Fibroblast of lung (primary cell): ENCODE measurements around the gene ALDH18A1. TPM values are rescaled to one million over a fixed set of nuclear protein-coding genes. Genes with fewer than 3 reads are reported as not detected.

Experiments used
- DNase-seq, 2 donors: peaks; one replicate each; pipeline versions ENCODE4 v3.0.0 to v3.0.0-alpha.2; 2010; ENCODE audit warnings: low read depth in 2 of 2
- H2AFZ ChIP-seq: 2 replicates; pipeline ENCODE4 v1.5.1; 2012; ENCODE audit warnings: low read length, control low read depth, inconsistent platforms
- H3K27ac ChIP-seq: 2 replicates; pipeline ENCODE4 v1.5.1; 2011; ENCODE audit warnings: low read length, control low read depth; ENCODE audit not compliant: insufficient read depth
- H3K27me3 ChIP-seq: 2 replicates; pipeline ENCODE4 v1.5.1; 2011; ENCODE audit warnings: mild to moderate bottlenecking, low read length; ENCODE audit not compliant: control insufficient read depth, insufficient read depth
- H3K36me3 ChIP-seq: 2 replicates; pipeline ENCODE4 v1.5.1; 2011; ENCODE audit warnings: low read length; ENCODE audit not compliant: control insufficient read depth, insufficient read depth
- H3K4me1 ChIP-seq: 2 replicates; pipeline ENCODE4 v1.5.1; 2011; ENCODE audit warnings: low read length; ENCODE audit not compliant: control insufficient read depth, insufficient read depth; ENCODE audit errors: extremely low read depth
- H3K4me2 ChIP-seq: 2 replicates; pipeline ENCODE4 v1.5.1; 2011; ENCODE audit warnings: low read length, control low read depth; ENCODE audit not compliant: insufficient read depth; ENCODE audit errors: extremely low read depth
- H3K4me3 ChIP-seq, 4 experiments: fragments of 200-600 bp in 1 of 4; sonication (generic) in 1 of 4; replicated peaks in 1 of 4; 2 replicates each; pipeline ENCODE4 v1.5.1; 2011 to 2016; ENCODE audit warnings: low read length in 4 of 4, low read depth in 3 of 4, mild to moderate bottlenecking in 3 of 4, control low read depth in 2 of 4, inconsistent platforms in 1 of 4, mixed read lengths in 1 of 4; ENCODE audit not compliant: insufficient read depth in 1 of 4; ENCODE audit errors: control extremely low read depth in 1 of 4
- H3K79me2 ChIP-seq: 2 replicates; pipeline ENCODE4 v1.5.1; 2012; ENCODE audit warnings: mild to moderate bottlenecking, low read length, inconsistent platforms; ENCODE audit not compliant: control insufficient read depth, insufficient read depth
- H3K9ac ChIP-seq: 2 replicates; pipeline ENCODE4 v1.5.1; 2011; ENCODE audit warnings: mild to moderate bottlenecking, low read length, control low read depth; ENCODE audit not compliant: insufficient read depth
- H3K9me3 ChIP-seq: 2 replicates; pipeline ENCODE4 v1.5.1; 2012; ENCODE audit warnings: low read depth, low read length; ENCODE audit not compliant: control insufficient read depth, insufficient read depth
- H4K20me1 ChIP-seq: 2 replicates; pipeline ENCODE4 v1.5.1; 2011; ENCODE audit warnings: low read length; ENCODE audit not compliant: control insufficient read depth, insufficient read depth; ENCODE audit errors: extremely low read depth
- EZH2 ChIP-seq: IDR thresholded peaks from 2 replicates; pipeline ENCODE4 v1.5.1; 2012; ENCODE audit warnings: low read length, control low read depth, mild to moderate bottlenecking; ENCODE audit errors: missing control alignments
- polyA plus RNA-seq, 2 donors: library from polyadenylated mRNA; depleted of rRNA in 1 of 2; stranded (reverse) in 1 of 2; unstranded in 1 of 2; fragments of >200 nt; gene quantifications; 2 replicates each; pipeline ENCODE4 v1.2.1, GENCODE V29; 2011 to 2012; ENCODE audit warnings: missing spikeins in 1 of 2
- total RNA-seq: library from RNA; depleted of rRNA; stranded (reverse); fragments of >200 nt; gene quantifications from 2 replicates; pipeline ENCODE4 v1.2.1, GENCODE V29; 2014
- TF ChIP-seq, protein P1 (sequence below), 2 donors: IDR thresholded peaks in 1 of 2; conservative IDR thresholded peaks in 1 of 2; 1 replicate in 1 of 2; 2 replicates in 1 of 2; pipeline ENCODE4 v1.5.1; 2011 to 2012; ENCODE audit warnings: low read length in 2 of 2, control low read depth in 1 of 2, inconsistent platforms in 1 of 2, low read depth in 1 of 2, mild to moderate bottlenecking in 1 of 2

Gene ALDH18A1
- total and polyA plus RNA-seq, 2 donors (not counting 1 experiment from before 2014, with no cell fraction given), result 84.4 to 85.7 TPM

DNA sequence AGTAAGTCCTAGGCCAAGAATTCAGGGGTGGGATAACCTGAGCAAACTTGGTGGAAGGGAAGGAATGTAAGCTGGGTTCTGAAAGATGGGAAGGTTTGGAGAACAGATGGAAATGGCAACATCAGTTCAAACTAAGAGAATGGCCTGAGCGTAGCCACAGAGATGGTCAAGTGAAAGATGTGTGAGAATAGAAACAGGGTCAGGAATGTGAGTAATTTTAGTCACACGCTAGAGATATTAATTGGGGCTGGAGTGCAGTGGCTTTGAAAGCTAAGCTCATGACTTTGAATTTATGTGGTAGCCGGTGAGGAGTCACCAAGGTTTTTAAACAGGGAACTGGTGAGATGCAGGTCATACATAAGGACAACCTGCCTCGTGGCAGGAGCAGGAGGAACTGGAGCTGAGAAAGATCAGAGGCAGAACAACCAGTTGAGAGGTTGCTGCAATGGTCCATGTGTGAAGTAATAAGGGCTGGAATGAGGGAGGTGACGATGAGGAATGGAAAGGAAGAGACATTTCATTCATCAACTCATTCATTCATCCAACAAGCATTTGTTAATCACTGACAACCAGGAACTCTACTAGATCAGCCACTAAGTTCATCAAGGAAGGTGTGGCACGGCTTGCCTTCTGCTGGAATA, 82.4 kb downstream of the ALDH18A1 start:
- Histone ChIP-seq H3K27ac (no peak overlapping the region), H3K4me3 (no peak overlapping the region)
- no peak for DNase-seq

DNA sequence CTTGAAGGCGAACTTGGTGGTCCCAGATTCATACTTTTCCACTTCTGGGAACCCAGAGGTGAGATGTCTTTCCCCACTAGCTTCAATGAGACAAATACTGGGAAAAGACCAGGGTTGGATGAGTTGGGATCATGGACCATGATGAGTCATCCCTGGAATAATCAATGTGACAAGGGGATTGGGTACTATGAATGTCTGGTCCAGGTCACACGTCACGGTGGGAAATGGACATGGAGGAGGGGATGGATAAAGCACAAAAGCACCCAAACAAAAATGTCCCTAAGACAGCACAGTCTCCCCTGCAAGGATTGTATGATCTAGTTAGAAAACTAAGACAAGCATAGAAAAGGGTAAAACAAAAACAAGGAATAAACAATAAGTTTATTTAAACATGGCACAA, 83.0 kb downstream of the ALDH18A1 start:
- Histone ChIP-seq H3K4me1 (no peaks in the 10 kb centered on the region), H3K9me3 (no peaks in the 10 kb centered on the region), H3K4me2 (no peak overlapping the region), H3K79me2 (no peaks in the 10 kb centered on the region), H3K27ac (no peak overlapping the region), H3K4me3 (no peak overlapping the region), H4K20me1 (no peaks in the 10 kb centered on the region), H3K9ac (no peak overlapping the region), H3K36me3 (no peaks in the 10 kb centered on the region), H2AFZ (no peak overlapping the region), H3K27me3 (no peaks in the 10 kb centered on the region)
- no peak for DNase-seq
- no peak for TF ChIP-seq EZH2
- TF ChIP-seq, protein P1, sequence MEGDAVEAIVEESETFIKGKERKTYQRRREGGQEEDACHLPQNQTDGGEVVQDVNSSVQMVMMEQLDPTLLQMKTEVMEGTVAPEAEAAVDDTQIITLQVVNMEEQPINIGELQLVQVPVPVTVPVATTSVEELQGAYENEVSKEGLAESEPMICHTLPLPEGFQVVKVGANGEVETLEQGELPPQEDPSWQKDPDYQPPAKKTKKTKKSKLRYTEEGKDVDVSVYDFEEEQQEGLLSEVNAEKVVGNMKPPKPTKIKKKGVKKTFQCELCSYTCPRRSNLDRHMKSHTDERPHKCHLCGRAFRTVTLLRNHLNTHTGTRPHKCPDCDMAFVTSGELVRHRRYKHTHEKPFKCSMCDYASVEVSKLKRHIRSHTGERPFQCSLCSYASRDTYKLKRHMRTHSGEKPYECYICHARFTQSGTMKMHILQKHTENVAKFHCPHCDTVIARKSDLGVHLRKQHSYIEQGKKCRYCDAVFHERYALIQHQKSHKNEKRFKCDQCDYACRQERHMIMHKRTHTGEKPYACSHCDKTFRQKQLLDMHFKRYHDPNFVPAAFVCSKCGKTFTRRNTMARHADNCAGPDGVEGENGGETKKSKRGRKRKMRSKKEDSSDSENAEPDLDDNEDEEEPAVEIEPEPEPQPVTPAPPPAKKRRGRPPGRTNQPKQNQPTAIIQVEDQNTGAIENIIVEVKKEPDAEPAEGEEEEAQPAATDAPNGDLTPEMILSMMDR (conservative IDR thresholded peaks at IDR 0.05 in 1 of 2, IDR thresholded peaks at IDR 0.05 in 1 of 2; ENCODE audit: low read depth in 1 of 2, low read length in 2 of 2), result no peak

More for the DNA sequence above, 82.4 kb downstream of the ALDH18A1 start:
- H3K79me2 ChIP-seq, result no peaks in the 10 kb centered on the region
- H3K27me3 ChIP-seq, result no peaks in the 10 kb centered on the region
- no peaks in the 10 kb centered on the region for H3K4me1 ChIP-seq
- no peaks in the 10 kb centered on the region for H3K9me3 ChIP-seq
- no peak overlapping the region for H3K4me2 ChIP-seq
- H4K20me1 ChIP-seq, result no peaks in the 10 kb centered on the region
- H3K9ac ChIP-seq, result no peak overlapping the region
- no peak for TF ChIP-seq EZH2
- TF ChIP-seq, protein P1 (conservative IDR thresholded peaks at IDR 0.05 in 1 of 2, IDR thresholded peaks at IDR 0.05 in 1 of 2; ENCODE audit: low read depth in 1 of 2, low read length in 2 of 2), result no peak
- no peaks in the 10 kb centered on the region for H3K36me3 ChIP-seq
- H2AFZ ChIP-seq, result no peak overlapping the region

DNA sequence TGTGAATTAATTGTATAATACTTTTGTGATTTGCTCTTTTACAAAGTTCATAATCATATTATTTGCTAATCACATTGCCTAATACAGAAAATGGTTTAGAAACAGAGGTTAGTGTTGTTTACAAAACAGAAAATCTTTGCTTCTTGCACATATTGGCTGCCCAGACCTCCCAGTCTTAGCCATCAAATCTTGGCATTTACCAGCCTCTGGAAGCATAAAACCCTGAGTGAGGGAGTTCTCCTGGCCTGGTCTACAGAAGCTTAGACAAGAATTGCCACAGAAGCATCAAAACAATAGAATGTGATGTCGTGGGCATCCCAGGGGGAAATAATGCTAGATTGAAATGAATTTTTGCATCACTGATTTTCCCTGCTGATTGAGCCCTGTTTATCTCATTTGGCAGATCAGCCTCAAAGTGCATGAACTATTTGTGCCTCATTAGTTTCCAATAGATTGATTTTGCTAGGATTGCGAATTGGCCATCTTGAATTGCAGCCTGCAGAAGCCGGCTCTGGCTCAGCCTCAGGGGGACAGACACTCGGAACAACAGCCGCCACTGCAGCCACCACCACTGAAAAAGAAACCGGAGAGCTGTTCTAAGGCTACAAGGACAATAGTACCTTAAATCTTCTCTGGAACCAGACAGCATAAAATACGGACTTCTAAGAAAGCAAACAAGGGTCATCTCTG, 84.2 kb downstream of the ALDH18A1 start:
- no peak overlapping the region for H3K4me3 ChIP-seq
- no peaks in the 10 kb centered on the region for H3K4me1 ChIP-seq
- H3K27me3 ChIP-seq, result no peaks in the 10 kb centered on the region
- no peak overlapping the region for H3K27ac ChIP-seq
- TF ChIP-seq, protein P1 (conservative IDR thresholded peaks at IDR 0.05 in 1 of 2, IDR thresholded peaks at IDR 0.05 in 1 of 2; ENCODE audit: low read depth in 1 of 2, low read length in 2 of 2), result no peak
- no peak for TF ChIP-seq EZH2
- no peak overlapping the region for H3K9ac ChIP-seq
- DNase-seq, result no peak
- H3K79me2 ChIP-seq, result no peaks in the 10 kb centered on the region
- no peaks in the 10 kb centered on the region for H3K9me3 ChIP-seq
- no peak overlapping the region for H3K4me2 ChIP-seq
- no peaks in the 10 kb centered on the region for H3K36me3 ChIP-seq
- H2AFZ ChIP-seq, result no peak overlapping the region
- no peaks in the 10 kb centered on the region for H4K20me1 ChIP-seq
